Measurements from ENCODE around the gene ENTPD6. TPM values are rescaled to one million over a fixed set of nuclear protein-coding genes. Genes with fewer than 3 reads are reported as not detected.
"Not testable (repeated sequence)": the region's sequence is repeated elsewhere in the genome, so short reads cannot be mapped to it uniquely, and the experiment has no call there.

ENTPD6 gene
- total RNA-seq, 6 experiments from 2014 or later, result 28.8 to 48.4 (median 34.6) TPM

GRCh38 chr20:25227317-25227831 is 31.9 kb downstream of the ENTPD6 start:
- intact Hi-C loops (cut with DNase I), result loop anchor here in 1 of 2 donors (10.0 kb wide), 1 partner anchor 67 kb away; no protein-coding TSS in a partner anchor
- 6% methylated on average over 6 of the region's 12 CpGs for WGBS (ENCODE audit: insufficient coverage, low coverage, low lambda C conversion rate, missing lambda C conversion rate)
- Histone ChIP-seq H3K27me3 (no peaks in the 10 kb centered on the region), H3K36me3 (no peaks in the 10 kb centered on the region), H3K9me3 (no peaks in the 10 kb centered on the region), H3K4me1 (peaks cover 0 to 20% (median 9%) of the 10 kb centered on the region in 4 donors), H3K27ac (peak overlapping the region in 2 of 3 donors; percentile 33 to 38), H3K4me3 (no peak overlapping the region)
- ATAC-seq, result peak; percentile 61 to 84 (median 74)
- no peak for DNase-seq
- TF ChIP-seq, protein P1, sequence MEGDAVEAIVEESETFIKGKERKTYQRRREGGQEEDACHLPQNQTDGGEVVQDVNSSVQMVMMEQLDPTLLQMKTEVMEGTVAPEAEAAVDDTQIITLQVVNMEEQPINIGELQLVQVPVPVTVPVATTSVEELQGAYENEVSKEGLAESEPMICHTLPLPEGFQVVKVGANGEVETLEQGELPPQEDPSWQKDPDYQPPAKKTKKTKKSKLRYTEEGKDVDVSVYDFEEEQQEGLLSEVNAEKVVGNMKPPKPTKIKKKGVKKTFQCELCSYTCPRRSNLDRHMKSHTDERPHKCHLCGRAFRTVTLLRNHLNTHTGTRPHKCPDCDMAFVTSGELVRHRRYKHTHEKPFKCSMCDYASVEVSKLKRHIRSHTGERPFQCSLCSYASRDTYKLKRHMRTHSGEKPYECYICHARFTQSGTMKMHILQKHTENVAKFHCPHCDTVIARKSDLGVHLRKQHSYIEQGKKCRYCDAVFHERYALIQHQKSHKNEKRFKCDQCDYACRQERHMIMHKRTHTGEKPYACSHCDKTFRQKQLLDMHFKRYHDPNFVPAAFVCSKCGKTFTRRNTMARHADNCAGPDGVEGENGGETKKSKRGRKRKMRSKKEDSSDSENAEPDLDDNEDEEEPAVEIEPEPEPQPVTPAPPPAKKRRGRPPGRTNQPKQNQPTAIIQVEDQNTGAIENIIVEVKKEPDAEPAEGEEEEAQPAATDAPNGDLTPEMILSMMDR (IDR thresholded peaks at IDR 0.05), result no peak
- no peak for TF ChIP-seq POLR2A (IDR thresholded peaks at IDR 0.05)

- intact Hi-C loops (cut with DNase I), result loop anchor here in 1 of 2 donors (10.0 kb wide), 1 partner anchor 65 kb away; no protein-coding TSS in a partner anchor
- Histone ChIP-seq H3K36me3 (no peaks in the 10 kb centered on the region), H3K4me1 (peaks cover 0 to 32% (median 15%) of the 10 kb centered on the region in 4 donors), H3K4me3 (no peak overlapping the region), H3K27ac (no peak overlapping the region), H3K27me3 (no peaks in the 10 kb centered on the region), H3K9me3 (no peaks in the 10 kb centered on the region)
- DNase-seq (no peak), ATAC-seq (no peak)
- TF ChIP-seq, protein P1 (IDR thresholded peaks at IDR 0.05), result no peak
- no peak for TF ChIP-seq POLR2A (IDR thresholded peaks at IDR 0.05)
- 67% methylated on average over 4 of the region's 23 CpGs for WGBS (ENCODE audit: insufficient coverage, low coverage, low lambda C conversion rate, missing lambda C conversion rate)
Measured at GRCh38 chr20:25229486-25230165, 34.1 kb downstream of the ENTPD6 start.

DNA sequence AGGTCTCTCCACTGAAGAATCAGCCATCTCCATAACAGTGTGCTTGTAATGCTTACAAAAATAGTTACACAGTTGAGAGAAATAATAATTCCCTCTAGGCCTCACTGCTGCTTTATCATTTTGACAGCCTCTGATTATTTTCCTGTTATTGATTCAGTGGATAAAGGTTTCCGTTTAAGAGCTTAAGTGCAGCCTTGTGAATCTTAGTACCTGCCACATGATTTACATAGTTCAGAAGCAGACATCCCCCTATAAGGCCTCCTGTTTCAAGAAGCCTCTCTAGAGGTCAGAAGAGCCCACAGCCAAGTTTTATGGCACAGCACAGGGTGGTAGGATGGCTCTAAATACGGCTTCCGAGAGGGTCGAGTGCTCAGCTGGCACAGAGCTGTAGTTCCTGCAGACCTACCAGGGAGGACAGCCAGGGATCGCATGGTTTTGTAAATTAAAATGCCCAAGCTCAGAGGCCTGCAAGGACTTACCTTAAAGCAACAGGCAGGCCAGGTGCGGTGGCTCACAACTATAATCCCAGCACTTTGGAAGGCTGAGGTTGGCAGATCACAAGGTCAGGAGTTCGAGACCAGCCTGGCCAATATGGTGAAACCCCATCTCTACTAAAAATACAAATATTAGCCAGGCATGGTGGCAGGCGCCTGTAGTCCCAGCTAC is 34.8 kb downstream of the ENTPD6 start:
- TF ChIP-seq, protein P1 (IDR thresholded peaks at IDR 0.05), result no peak
- TF ChIP-seq POLR2A (IDR thresholded peaks at IDR 0.05), result no peak
- Histone ChIP-seq H3K4me3 (no peak overlapping the region), H3K27me3 (no peaks in the 10 kb centered on the region), H3K4me1 (peaks cover 0 to 32% (median 16%) of the 10 kb centered on the region in 4 donors), H3K36me3 (no peaks in the 10 kb centered on the region), H3K27ac (no peak overlapping the region), H3K9me3 (no peaks in the 10 kb centered on the region)
- DNase-seq (no peak), ATAC-seq (no peak)
- intact Hi-C loops (cut with DNase I), result no loop called here
- 56% methylated on average over 3 of the region's 8 CpGs for WGBS (ENCODE audit: insufficient coverage, low coverage, low lambda C conversion rate, missing lambda C conversion rate)

DNA sequence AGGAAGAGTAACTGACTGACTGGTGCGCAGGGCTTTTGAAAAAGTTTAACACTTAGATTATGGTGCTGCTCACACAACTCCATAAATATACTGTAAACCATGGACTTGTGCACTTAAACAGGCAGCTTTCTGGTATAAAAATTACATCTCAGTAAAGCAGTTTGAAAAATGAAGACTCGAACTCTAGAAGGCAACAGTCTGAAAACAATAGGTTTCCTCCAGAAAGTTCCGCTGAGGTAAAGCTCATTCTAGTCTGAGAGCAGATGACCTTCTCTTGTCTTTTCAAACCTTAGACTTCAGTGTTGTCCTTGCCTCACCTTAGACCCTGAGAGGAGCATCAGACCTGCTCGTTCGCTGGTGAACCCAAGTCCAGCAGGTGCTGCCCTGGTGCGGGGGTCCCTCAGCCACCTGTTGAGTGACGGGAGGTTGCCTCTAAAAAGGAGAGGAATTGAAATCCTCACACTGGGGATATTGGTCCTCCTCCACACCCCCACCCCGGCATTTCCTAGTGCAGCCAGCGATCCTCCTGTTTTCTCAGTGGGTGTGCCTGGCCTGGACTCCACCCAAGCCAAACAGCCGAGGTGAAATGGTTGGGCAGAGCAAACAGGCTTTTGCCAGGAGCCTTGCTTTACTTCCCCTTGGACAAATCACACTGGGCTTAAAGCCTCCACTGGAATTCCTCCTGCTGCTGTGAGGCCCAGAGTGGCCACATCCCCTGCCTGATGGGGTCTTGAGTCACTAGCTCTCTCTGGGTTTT is 37.7 kb downstream of the ENTPD6 start:
- Histone ChIP-seq H3K9me3 (no peaks in the 10 kb centered on the region), H3K27me3 (no peaks in the 10 kb centered on the region), H3K36me3 (no peaks in the 10 kb centered on the region), H3K27ac (no peak overlapping the region), H3K4me1 (peaks cover 0 to 14% (median 6%) of the 10 kb centered on the region in 4 donors), H3K4me3 (no peak overlapping the region)
- DNase-seq, result peak; percentile 85 to 89 (median 86)
- TF ChIP-seq, protein P1 (IDR thresholded peaks at IDR 0.05), result no peak
- TF ChIP-seq POLR2A (IDR thresholded peaks at IDR 0.05), result no peak
- WGBS (ENCODE audit: insufficient coverage, low coverage, low lambda C conversion rate, missing lambda C conversion rate), result 19% methylated on average over 9 of the region's 10 CpGs
- peak; percentile 87 to 98 (median 94) for ATAC-seq
- intact Hi-C loops (cut with DNase I), result no loop called here

- peaks cover 0 to 14% (median 6%) of the 10 kb centered on the region in 4 donors for H3K4me1 ChIP-seq
- H3K9me3 ChIP-seq; H3K4me3 ChIP-seq; H3K27me3 ChIP-seq; ATAC-seq; DNase-seq; intact Hi-C loops (cut with DNase I); H3K36me3 ChIP-seq; H3K27ac ChIP-seq: not testable (repeated sequence)
- WGBS (ENCODE audit: insufficient coverage, low coverage, low lambda C conversion rate, missing lambda C conversion rate), result 50% methylated on average over 8 of the region's 8 CpGs
Measured at GRCh38 chr20:25234009-25234849, 38.7 kb downstream of the ENTPD6 start.

Data from right lobe of liver (tissue), 6 donors.